ENCODE results near the gene TDO2. TPM values are rescaled to one million over a fixed set of nuclear protein-coding genes. Genes with fewer than 3 reads are reported as not detected.

Gene TDO2
- total RNA-seq, 1 donor from 2014 or later: 520 TPM

DNA sequence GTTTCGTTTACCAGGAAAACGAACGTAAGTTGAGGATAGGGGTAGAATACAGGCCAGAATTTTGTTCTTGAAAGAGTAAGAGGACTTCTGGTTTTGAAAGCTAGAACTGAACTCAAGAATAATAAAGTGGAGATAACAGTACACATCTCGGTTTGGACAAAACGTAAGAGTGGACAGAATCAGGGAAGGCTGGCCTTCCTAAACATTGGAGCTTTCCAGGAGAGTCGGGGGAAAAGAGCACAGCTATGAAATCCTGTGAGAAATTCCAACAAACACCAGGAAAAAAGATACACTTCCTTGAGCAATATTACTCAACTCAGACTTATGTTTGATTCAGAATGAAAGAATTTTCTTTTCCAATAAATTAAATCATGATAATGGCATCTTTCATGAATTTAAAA is 49.0 kb downstream of the TDO2 start:
- DNase-seq (ENCODE audit: low spot score) (no peak), ATAC-seq (no peak)

DNA sequence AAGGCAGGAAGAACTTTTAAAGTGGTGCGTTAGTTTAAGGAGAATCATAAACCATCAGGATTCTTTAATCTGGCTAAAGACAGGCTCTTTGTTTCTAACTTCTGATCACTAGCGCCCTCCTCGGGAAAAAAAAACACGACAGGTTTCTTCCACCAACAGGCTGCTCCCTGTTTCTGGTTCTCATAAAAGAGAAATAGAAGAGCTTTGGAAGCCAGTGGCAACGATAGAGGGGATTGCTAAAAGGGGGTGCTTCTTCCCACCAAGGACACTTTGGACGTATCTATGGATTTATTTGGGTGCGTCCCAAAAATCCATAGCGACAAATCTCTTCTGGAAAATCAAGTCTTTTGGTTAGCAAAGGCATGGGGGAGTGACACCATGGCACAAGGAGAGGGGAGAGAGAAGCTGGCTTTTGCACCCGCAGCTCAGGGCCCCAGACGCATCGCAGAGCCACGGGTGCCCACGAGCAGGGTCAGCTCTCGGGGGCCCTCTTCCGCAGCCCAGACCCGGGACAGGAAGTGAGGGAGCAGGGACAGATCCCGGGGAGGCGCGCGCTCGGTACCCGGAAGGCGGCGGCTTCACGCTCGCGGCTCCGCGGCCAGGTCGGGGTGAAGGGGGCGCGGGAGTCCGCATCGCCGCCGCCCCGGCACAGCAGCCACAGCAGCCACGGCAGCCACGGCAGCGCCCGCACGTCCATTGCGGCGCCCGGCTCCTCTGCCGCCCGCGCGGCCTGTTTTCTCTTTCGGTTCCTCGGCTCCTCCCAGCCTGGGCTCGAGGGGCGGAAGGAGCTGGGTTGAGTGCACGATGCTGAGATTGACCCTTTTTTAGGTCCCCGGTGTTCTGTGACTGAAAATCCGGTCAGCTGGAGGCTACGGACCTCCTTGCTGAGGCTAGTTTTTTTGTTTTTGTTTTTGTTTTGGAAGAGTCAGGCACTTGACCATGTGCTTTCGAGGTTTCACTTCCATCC is 49.9 kb downstream of the TDO2 start, which contains the start of gene CTSO:
Gene CTSO (minus strand): TSS at position 716 of the 967 bp plus-strand sequence. CDS start 19 bp downstream, at position 697.
- ATAC-seq (peak; percentile 85), DNase-seq (ENCODE audit: low spot score) (peak; percentile 80)

DNA sequence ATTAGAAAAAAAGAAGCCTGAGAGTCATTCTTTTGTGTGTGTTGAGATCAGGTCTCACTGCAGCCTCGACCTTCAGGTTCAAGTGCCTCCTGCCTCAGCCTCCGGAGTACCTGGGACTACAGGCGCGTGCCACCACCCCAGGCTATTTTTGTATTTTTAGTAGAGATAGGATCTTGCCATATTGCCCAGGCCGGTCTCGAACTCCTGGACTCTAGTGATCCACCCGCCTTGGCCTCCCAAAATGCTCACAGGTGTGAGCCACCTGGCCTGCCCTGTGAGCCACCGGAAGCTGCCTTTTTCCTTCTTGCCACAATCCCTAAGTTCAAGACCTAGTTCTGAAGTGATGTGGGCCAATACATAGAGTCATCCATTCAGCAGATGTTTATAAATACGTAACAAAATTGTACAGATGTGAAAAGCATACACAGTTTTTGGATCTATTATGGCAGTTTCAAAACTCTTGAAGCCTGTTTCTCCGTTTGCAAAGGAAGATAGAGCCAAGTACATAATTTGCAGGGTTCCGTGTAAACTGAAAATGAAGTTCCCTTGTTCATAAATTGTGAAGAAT is 50.7 kb downstream of the TDO2 start:
- ATAC-seq: no peak
- DNase-seq (ENCODE audit: low spot score): peak; percentile 45

DNA sequence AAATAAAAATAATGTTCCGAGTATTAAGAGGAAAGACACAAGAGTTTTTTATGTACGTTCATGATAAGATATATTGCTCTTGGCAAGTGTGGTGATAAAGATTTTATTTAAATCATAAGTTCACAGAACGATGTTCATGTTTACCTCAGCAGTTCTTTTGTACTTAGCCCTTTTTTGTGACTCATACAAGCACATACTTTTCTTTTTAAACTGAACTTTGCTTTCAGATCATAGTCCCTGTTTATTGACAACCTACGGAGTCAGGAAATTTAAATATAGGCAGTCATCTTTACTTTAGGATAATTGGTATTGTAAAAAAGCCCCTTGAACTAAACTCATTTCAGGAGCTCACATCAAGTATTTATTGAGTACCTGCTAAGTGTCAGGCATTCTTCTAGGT is 51.4 kb downstream of the TDO2 start:
- ATAC-seq (peak; percentile 18), DNase-seq (ENCODE audit: low spot score) (no peak)

DNA sequence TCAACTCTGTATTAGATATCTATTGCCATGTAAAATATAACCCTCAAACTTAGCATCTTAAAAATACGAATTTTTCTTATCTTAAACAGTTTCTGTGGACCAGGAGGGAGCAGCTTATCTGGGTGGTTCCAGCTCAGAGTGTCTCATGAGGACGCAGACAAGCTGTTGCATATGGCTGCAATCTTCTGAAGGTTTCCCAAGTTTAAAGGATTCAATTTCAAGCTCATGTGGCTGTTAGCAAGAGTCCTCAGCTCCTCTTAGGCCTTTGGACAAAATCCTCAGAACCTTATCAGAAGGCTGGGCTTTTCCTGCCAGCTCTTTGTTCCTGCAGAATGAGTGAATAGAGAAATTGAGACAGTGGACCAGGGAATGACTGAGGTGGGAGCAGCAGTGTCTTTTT is 53.0 kb downstream of the TDO2 start:
- ATAC-seq: no peak

DNA sequence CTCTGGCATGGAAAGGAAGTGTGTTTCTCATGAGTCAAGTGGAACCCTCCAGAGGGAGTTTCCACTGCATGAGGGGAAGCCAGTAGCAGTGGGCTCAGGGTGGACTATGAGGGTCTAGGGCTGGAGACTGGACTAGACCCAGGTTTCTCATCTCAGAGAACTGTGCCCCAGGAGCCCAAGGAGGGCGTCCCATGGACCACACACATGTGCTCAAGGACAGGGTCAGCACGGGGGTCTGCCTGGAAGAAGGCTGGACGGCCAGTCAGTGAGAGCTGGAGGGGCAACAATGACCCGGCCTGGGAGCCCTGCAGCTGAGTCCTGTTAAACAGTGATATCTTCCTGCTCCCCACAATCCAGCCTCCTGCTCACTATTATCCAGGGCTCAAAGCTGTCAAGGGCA is 55.9 kb downstream of the TDO2 start:
- DNase-seq (ENCODE audit: low spot score) (no peak), ATAC-seq (no peak)

More for the DNA sequence above, 53.0 kb downstream of the TDO2 start:
- no peak for DNase-seq (ENCODE audit: low spot score)

DNA sequence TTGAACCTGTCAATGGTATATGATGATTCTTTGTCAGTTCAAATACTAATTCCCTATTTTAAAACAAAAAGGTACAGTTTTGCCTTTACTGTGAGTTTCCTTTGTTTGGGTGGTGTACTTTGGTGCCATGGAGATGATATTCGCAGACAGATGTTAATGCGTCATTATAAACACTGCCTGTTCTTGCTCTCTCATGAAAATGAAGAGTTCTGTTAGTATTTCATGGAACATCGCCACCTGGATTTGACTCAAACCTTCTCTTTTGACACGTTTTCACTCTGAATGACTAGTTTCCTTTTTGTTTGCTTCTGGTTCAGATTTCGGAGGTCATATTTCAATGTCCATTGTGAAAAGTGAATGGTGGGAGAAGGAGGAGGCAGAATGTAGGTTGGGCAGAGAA is 57.0 kb downstream of the TDO2 start:
- ATAC-seq (no peak), DNase-seq (ENCODE audit: low spot score) (no peak)

DNA sequence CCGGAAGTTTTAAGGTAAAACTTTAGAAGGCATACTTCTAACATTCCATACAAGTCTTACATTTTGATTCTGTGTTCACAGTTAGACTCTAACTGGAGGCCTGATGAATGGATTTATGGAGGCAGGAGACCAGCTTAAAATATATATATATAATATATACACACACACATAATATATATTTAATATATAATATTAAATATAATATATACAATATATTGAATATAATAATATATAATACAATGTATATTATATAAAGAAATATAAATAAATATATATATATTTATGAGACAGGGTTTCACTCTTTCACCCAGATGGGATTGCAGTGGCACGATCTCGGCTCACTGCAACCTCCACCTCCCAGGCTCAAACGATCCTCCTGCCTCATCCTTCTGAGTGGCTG is 58.1 kb downstream of the TDO2 start:
- ATAC-seq: no peak

DNA sequence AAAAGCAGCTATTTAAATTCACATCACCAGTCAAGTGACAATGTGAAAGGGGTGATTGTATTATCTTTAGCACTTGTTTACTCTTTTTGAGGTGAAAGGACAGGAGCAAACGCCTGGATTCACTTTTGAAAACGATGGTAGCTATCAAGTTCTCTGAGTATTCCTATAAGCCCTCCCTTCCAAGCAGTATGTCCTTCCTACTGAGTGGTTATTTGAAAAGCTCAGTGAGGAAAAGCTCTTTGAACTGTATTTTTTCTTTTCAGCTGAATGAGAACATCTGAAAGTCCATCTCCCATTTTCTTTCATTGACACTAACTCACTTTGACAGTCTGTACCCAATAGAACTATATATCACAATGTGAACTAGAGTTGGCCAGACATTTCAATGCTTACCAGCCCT is 59.3 kb downstream of the TDO2 start:
- no peak for DNase-seq (ENCODE audit: low spot score)
- ATAC-seq: no peak

More for the DNA sequence above, 58.1 kb downstream of the TDO2 start:
- DNase-seq (ENCODE audit: low spot score): no peak

DNA sequence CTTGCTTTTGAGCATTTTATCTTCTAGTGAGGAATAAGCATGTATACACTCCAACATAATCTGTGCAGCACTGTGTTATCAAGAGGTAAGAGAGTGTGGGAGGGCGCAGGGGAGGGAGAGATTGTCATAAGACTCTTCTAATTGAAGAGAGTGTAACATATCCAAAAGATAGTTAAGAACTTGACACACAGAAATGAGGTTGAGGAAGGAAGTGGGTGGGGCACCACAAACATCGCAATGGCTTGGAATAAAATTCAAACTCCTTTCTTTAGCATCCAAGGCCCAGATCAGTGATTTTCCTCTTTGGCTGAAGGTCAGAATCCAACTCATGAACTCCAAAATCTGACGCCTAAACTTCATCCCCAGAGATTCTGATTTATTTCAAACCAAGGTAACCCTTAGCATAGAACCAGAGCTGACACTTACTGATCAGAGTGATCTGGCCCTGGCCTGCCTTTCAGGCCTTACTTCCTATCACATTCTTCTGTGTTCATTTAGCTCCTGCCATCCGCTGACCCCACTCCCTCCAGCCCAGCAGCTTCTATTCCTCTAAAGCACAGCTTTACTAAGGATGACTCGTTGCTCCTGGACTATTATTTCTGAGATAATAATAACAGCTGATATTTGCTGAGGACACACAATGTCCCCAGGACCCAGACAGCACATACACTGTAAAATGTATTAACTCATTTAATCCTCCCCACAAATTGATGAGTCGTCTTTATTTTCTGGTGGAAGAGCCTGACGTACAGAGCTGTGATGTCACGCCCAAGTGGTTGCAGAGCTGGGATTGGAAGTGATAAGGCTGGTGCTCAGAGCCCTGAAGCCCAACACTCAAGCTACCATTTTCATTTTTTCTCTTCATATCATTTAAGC is 60.8 kb downstream of the TDO2 start:
- DNase-seq (ENCODE audit: low spot score): no peak
- ATAC-seq: no peak

DNA sequence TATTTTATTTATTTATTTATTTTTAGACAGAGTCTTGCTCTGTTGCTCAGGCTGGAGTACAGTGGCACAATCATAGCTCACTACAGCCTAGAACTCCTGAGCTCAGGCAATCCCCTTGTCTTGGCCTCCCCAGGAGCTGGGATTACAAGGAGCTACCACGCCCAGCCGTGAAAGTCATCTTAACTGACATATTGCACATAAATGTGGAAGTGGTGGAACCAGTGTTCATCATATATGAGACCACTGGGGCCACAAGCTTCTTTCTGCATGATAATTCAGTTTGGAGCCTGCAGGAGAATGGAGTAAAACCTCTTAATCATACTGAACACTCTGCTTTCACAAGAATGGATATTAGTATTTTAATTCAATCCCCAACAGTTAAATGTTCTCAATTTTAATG is 62.7 kb downstream of the TDO2 start:
- no peak for ATAC-seq

DNA sequence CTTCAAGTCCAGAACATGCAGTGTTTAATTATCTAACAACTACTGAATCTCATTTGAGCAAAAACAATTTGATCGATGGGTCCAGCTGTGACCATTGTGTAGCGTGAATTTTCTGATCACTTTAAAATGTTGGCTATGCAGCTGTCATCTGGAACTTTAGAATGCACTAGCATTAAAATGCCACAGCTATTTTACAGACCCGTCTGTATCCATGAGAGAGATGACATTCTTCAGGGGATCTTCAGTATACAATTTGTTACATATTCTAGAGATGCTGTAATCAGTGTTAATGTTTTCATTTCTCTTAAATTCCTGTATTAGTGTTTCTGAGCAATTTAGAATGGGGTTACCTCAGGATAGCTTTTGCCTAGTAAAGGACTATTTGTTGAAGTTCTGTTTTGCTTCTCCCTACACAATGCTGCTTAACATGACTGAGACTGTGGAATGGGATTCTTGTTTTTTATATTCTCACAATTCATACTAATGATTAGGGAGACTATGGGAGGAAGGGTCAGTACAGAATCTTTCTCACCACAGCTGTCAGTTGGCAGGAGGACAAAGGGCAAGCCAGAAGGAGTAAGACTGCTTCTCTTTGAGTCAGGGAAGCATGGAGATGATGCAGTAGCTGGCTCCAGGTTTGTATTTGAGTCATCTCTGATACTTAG is 63.4 kb downstream of the TDO2 start:
- no peak for ATAC-seq

More for the DNA sequence above, 62.7 kb downstream of the TDO2 start:
- DNase-seq (ENCODE audit: low spot score): no peak

More for the DNA sequence above, 63.4 kb downstream of the TDO2 start:
- DNase-seq (ENCODE audit: low spot score): no peak

Other genes with a start within 250 kb of the TDO2 start
- gene GUCY1A1, start 236.8 kb upstream of the TDO2 start, total RNA-seq: 4.9 TPM
- gene GUCY1B1, start 144.7 kb upstream of the TDO2 start, total RNA-seq: 2.1 TPM
- gene ASIC5, start 37.4 kb upstream of the TDO2 start, total RNA-seq: not detected
- 38.8 TPM for gene CTSO, start 50.2 kb downstream of the TDO2 start, total RNA-seq

All from left lobe of liver (tissue), 2 donors.